A673 (cell line): ENCODE measurements around the gene PTPN5.

Experiments used
- CTCF ChIP-seq: fragments of 300-800, 200-600 bp; sonication (generic); conservative IDR thresholded peaks from 2 replicates; pipeline ENCODE4 v1.5.1; 2017; ENCODE audit warnings: low read depth, mild to moderate bottlenecking, antibody characterized with exemption, low read length, moderate library complexity, mixed read lengths
- EZH2 ChIP-seq: fragments of 200-600 bp; sonication (generic); IDR thresholded peaks from 2 replicates; pipeline ENCODE4 v1.6.1; 2017; ENCODE audit warnings: borderline replicate concordance, low read depth, mild to moderate bottlenecking, mixed read lengths, antibody characterized with exemption, low read length; ENCODE audit not compliant: poor library complexity, severe bottlenecking

GRCh38 chr11:18792827-18793226, 1.2 kb upstream of the PTPN5 start:
- TF ChIP-seq CTCF (no peak), EZH2 (no peak)
